IPS-NIHi7 (cell line): ENCODE measurements around the gene BAIAP2L1.
A peak's percentile ranks its signal among the peaks of the same experiment; 100 is the strongest.
"Not testable (repeated sequence)": the region's sequence is repeated elsewhere in the genome, so short reads cannot be mapped to it uniquely, and the experiment has no call there.

ENCODE experiments used
- DNase-seq: peaks from one replicate; pipeline ENCODE4 v3.0.0; 2012; ENCODE audit warnings: mixed read lengths; ENCODE audit errors: extremely low spot score

The BAIAP2L1 gene

DNA sequence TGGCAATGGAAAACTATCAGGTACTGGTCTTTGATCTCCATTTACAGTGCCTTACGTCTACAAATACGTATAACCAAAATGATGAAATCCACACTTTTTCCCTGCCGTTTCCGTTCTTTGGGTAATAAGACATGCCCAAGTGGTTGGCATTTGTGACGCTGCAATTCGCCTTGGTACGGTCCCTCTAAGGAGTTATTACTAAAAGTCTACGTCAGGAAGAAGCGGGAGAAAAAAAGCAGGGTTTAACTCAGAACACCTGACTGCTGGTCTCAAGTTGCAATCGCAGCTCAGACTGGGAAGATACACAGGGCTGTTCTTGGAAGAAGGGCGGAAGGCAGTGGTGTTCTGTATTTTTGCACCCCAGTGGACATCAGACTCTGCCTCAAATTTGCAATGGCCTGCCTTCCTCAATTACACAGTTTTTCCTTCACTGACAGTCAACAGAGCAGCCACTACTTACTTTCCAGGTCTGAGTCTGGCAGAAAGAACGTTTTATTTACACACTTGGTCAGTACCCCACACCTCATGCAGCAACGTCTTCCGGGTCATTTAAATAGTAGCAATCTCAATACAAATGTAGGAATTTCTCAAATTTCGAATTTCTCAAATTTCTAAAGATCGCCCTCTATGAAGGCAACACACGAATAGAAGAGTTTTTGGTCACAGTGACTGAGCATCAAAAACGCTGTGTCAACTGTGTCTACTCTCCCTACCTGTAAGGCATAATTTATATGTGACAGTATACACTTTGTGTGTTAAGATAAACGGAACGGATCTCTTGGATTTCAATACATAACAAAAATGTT is 2.1 kb downstream of the BAIAP2L1 start:
- no peak for DNase-seq

DNA sequence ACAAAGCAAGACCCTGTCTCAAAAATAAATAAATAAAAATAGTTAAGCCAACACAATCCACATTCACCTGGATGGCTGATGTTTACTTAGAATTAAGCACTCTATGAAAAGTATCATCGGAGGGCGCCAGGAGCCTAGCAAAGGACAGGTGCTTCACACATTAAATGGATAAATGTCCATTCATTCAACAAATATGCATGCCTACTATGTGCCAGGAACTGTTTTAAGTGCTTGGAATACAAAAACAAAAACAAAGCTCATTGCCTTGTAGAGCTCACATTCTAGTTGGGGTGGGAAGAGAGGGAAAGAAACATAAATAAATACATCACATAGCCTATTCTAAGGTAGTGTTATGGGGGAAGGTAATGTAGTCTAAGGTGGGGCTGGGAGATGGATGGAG is 4.1 kb downstream of the BAIAP2L1 start:
- no peak for DNase-seq

DNA sequence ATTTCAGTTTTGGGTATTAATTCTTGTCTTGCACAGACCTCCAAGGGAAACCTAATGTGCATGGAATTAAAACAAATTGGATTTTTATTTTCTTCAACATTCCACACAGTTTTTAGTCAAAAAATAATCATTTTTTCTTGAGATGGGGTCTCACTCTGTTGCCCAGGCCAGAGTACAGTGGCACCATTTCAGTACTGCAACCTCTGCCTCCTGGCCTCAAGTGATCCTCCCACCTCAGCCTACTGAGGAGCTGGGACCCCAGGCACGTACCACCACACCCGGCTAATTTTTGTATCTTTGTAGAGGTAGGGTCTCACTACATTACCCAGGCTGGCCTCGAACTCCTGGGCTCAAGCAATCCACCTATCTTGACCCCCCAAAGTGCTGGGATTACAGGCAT is 4.9 kb downstream of the BAIAP2L1 start:
- DNase-seq: no peak

DNA sequence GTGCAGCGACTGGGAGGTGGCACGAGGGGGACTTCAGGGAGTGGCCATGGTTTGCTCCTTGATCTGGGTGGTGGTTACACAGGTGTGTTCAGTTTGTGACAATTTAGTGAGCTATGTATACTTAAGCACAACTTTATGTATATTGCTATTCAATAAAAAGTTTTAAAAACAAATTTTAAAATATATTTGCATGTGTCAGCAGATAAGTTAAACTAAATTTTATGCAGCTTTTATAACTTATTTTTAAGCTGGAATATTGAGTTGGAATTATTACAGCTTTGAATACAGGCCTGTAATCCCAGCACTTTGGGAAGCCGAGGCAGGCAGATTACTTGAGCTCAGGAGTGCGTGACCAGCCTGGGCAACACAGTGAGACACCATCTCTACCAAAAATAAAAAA is 5.4 kb downstream of the BAIAP2L1 start:
- DNase-seq: no peak

DNA sequence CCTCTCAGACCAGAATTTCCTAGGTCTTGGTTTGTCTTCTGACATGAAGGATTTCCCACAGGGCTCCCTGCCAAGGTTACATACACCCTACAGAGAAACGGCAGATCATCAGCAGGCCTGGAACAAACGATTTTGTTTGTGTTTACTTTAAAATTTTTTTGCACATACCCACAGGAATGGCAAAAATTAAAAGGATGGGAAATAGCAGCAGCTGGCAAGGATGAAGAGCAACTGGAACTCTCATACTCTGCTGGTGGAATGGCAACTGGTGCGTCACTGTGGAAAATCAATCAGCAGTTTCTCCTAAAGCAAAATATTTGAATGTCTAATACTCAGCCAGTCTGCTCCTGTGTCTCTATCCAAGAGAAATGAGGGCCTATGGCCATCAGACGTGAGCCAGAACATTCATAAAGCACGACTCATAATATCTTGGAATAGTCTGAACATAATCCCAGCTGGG is 6.5 kb downstream of the BAIAP2L1 start:
- no peak for DNase-seq

DNA sequence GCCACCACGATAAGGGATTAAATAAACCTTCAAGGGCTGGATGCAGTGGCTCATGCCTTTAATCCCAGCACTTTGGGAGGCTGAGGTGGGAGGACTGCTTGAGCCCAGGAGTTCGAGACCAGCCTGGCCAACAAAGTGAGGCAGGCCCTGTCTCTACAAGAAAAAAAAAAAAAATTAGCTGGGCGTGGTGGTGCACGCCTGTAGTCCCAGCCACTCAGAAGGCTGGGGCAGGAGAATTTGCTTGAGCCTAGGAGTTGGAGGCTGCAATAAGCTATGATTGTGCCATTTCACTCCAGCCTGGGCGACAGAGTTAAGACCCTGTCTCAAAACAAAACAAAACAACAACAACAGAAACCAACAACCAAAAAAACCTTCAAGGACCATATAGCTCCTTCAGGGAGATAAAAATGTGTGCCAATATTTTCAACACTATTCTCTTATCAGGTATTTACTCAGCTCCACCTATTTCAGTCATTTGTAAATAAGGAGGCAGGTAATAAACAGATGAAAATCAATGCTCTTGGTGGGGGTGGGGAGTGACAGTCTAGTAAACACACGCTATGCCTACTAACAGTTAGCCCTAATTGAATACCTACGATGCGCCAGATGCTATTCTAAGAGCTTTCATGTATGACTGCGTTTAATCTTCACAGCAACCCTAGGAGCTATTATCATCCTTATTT is 13.2 kb downstream of the BAIAP2L1 start:
- DNase-seq: no peak

DNA sequence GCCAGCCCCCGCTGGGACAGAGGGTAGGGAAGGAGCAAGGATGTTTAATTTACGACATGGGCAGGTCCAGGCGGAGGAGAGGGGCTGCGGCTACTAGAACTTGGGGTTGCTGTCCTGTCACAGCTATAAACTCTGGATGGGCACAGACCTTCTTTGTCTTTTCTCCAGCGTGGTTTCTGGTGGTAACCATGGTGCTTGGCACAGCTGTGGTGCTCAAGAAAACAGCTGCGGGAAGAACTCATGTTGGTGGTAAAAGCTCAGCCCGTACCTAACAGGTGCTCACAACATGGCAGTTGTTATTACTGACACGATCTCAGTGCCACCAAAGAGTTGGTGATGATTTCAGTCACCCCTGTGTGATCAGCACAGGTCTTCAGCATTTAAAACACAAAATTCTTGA is 13.8 kb downstream of the BAIAP2L1 start:
- no peak for DNase-seq

DNA sequence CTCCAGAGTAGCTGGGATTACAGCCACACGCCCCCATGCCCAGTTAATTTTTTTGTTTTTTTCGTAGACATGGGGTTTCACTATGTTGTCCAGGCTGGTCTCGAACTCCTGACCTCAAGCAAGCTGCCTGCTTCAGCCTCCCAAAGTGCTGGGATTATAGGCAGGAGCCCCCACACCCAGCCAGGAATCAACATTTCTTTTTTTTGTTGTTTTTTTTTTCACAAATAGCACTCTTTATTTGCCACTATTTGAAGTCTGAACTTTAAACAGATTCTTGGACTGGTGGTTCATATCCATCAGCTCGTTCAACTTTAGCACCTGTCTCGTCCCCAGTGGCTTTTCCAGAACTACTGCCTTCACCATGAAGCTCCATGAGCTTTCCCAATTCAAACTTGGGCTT is 15.4 kb downstream of the BAIAP2L1 start:
- DNase-seq: not testable (repeated sequence)

DNA sequence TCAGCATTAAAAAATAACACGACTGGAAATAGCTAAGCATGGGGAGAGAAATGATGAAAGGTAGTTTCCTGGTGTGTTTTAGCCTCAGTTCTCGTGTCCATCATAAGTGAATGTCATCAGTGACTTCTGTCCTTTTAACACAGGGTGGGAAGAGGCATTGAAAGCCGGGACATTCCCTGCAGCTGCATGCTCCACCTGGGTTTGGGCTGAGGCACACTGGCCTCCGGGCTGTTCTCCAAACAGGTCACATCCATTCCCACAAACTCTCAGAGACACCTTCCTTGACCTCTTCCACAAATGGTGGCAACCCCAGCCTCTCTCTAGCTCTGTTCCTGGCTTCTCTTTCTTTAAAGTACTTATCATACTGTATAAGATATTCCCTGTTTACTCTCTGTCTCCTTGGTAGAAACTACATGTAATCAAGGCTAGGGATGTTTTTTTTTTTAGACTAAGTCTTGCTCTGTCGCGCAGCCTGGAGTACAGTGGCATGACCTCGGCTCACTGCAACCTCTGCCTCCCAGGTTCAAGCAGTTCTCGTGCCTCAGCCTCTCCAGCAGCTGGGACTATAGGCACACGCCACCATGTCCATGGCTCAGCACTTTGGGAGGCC is 22.6 kb downstream of the BAIAP2L1 start:
- no peak for DNase-seq

DNA sequence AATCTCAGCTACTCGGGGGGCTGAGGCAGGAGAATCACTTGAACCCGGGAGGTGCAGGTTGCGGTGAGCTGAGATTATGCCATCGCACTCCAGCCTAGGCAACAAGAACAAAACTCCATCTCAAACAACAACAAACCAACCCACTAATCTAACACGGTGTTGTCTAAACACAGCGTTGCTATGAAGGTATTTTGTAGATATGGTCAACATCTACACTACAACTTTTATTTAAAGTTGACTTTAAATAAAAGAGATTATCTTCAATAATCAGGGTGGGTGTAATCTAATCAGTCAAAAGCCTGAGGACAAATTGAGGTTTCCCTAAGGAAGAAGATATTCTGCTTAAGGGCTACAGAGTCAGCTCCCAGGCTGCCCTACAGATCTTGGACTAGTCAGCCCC is 24.2 kb downstream of the BAIAP2L1 start:
- DNase-seq: no peak

DNA sequence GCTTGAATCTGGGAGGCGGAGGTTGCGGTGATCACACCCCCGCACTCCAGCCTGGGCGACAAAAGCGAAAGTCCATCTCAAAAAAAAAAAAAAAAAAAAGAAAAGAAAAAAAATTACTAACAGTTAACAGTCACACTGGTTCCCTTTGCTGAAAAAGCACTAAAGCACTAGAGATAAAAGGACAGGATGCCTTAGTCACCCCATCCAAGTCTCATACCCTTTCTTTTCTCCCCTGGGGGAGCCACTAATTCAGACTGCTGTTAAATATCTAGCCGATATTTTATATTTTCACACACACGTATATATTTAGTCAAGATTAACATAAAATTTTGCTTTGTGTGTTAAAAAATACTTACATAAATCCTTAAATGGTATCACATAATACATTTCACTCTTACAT is 25.2 kb downstream of the BAIAP2L1 start:
- DNase-seq: no peak

DNA sequence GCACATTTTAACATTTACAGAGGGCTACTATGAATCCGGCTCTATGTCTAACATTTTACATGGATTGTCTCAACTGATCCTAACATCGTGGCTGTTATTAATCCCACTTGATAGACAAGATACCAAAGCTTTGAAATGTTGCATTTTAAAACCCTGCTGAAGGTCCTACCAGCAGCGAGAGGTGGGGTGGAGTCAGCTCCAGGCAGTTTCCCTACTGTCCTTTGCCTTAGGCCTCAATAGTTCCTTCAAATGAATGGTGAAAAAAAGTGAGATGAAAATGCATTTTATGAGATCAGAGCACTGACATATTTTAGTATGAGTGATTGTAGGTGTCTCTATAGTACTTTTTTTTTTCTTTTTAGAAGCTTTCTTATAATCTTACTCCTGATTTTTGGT is 26.6 kb downstream of the BAIAP2L1 start:
- DNase-seq: no peak

DNA sequence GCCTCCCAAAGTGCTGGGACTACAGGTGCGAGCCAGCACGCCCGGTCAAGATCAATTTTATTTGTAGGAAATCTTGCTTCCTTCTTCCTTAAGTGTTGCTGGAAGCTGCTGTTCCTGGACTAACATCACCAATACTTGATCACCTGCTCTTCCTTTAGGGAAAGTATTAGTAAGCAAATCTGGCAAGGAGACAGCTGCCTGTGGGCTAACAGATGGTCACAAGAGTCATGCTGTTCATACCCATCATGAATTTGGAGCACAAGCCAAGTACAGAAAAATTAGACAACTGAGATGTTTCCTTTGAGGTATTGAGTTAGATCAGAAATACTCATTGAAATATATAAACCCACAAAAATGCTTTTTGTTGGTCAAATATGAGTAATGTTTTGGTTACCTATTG is 27.9 kb downstream of the BAIAP2L1 start:
- no peak for DNase-seq

DNA sequence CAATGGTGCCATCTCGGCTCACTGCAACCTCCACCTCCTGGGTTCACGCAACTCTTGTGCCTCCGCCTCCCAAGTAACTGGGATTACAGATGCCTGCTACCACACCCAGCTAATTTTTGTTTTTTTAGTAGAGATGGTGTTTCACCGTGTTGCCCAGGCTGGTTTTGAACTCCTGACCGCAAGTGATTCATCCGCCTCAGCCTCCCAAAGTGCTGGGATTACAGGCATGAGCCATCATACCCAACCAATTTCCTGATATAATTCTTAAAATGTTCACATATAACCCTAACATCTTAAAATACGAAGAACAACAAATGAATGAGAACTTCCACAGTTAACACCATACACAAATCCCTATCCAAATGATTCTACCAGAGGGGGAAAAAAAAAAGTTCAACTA is 31.2 kb downstream of the BAIAP2L1 start:
- no peak for DNase-seq

DNA sequence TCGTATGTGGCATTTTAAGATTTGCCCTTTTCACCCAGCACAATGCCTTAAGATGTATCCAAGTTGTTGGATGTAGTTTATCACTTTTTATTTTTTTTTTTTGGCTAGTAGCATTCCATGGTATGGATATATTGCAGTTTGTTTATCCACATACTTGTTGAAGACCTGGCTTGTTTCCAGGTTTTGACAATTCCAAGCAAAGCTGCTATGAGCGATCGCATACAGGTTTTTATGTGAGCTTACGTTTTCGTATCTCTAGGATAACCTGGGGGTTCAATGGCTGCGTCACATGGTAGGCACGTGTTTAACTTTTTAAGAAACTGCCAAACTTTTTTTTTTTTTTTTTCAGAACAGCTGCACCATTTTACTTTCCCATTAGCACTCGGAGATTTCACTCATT is 32.2 kb downstream of the BAIAP2L1 start:
- DNase-seq: no peak

DNA sequence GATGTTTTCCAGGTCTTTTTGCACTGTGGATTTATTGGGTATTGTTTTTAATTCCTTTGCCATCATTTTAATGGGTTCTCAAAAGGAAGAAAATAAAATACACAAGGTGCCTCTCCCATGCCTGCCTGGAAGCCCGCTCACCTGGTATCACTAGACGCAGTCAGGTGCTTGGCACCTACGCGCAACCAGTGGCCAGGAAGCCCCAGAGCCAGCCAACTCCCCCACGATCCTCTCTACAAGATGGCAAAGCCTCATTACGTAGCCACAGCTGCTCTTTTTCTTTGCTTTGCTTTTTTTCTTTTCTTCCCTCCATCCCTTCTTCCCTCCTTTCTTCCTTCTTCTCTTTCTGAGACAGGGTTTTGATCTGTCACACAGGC is 34.3 kb downstream of the BAIAP2L1 start:
- DNase-seq: no peak

DNA sequence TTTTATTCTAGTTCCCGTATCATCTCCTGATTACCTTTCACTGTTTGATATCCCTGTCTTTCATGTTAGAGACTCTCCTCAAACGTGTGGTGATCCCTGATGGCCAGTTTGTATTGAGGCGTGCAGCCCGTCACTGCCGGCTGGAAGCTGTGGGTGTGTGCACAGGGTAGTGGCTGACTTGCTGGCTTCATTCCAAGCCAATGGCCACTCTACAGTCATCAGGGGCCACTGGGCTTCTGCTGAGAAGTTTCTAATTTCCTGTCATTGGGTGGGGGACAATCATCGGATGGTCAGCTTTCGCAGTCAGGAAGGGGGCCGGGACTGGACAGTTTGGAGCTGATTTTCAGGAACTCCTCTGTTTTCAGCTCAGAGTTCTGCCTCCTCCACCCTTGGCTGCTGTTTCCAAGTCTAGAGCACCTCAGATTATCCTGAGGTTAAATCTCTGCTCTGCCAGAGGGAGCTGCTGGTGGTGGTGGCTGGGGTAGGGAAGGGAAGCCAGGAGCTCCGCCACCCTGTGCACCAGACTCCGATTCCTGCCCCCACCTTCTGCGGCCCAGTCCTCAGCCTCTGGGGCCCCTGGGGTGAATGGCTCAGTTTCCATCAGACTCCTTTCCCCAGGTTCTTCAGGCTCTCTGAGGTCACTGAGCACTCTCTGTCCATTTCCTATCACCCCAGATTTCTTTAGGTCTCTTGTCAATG is 34.9 kb downstream of the BAIAP2L1 start:
- DNase-seq: no peak

DNA sequence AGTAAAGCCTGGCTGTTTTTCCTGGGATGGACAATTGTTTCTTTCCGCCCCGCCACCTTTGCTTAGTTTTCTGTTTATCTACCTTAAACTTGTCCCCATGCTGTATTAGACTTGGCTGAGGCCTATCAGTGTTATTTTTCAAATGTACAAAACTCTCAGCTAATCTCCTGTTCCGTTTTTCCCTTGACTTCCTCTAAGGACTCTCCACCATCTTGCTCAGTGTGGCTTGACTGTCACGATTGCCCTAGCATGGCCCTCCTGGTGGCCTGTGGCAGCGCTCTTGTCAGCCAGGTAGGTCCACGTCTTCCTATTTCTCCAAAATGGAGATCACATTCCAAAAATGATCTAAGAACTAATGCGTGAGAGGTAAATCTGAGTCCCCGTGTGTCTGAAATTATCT is 36.7 kb downstream of the BAIAP2L1 start:
- no peak for DNase-seq

DNA sequence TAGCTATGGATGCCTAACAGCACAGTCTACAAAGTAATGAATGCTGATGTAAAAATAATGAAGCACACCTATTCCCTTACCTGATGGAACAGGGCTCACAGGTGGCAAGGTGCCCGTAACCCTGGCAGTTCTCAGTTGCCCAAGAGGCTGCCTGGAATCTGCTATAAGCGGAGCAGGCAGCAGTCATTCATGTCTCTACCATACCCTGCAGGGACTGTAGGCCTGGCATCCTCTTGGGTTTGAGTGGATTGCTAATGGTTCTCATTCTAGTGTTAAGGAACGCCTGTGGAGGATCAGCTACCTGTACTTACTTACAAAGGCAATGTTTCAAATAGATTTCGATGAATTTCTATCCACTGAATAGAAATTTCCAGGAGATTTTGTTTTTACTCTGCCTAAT is 38.4 kb downstream of the BAIAP2L1 start:
- peak; percentile 41 for DNase-seq

DNA sequence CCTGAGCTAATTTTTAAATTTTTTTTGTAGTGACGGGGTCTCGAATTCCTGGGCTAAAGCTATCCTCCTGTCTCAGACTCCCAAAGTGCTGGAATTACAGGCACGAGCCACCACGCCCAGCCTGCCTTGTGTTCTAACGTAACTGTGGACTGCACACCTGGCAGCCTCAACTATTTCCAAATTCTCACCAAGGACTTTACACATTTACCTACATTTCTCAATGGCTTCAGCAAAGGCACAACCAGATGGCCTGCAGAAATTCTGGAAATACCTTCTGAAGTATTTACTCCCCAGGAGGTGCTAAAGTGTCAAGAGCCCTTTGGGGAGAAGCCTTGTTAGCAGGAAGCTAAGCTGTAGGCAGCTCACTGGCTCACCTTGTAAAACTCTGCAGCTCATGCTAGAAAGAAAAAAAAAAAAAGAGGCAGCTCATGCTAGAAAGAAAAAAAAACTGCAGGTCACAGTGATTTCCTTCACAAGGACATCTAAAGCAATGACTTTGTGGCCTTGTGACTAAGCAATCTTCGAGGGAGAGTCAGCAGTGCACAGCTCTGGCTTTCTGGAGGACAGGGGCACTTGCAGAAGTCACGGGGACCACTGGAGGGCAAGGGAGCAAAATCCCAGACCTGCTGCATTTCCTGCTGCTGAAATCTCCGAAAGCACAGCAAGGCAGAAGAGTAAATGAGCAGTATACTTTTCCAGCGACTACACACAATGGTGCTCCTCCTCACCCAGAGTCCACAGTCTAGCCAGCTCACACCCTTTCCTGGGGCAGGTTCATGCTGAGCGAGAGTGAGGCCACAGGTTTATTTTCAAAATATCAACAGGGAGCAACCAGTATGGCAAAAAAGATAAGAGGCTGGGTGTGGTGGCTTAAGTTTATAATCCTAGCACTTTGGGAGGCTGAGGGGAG is 40.4 kb downstream of the BAIAP2L1 start:
- DNase-seq: peak; percentile 57

DNA sequence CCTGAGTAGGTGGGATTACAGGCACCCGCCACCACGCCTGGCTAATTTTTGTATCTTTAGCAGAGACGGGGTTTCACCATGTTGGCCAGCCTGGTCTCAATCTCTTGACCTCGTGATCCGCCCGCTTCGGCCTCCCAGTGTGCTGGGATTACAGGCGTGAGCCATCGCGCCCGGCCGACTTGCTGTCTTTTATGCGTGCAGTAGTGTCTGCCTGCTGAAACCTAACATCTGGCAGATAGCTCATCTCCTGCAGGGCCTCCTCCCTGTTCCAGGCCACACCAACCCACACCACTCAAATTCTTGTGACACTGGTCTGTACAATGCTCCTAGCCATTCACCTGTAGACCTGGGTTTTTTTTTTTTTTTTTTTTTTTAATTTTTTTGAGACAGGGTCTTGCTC is 41.5 kb downstream of the BAIAP2L1 start:
- no peak for DNase-seq
